GM21576 (cell line): ENCODE results near the gene PCDHA1.
"Not testable (repeated sequence)": the region's sequence is repeated elsewhere in the genome, so short reads cannot be mapped to it uniquely, and the experiment has no call there.

Experiments
- ATAC-seq: cut with Tn5 transposase; IDR thresholded peaks from one replicate; pipeline ENCODE4 v1.9.1; 2021; ENCODE audit warnings: mild to moderate bottlenecking, moderate library complexity; ENCODE audit not compliant: unreplicated experiment

Gene PCDHA1

DNA sequence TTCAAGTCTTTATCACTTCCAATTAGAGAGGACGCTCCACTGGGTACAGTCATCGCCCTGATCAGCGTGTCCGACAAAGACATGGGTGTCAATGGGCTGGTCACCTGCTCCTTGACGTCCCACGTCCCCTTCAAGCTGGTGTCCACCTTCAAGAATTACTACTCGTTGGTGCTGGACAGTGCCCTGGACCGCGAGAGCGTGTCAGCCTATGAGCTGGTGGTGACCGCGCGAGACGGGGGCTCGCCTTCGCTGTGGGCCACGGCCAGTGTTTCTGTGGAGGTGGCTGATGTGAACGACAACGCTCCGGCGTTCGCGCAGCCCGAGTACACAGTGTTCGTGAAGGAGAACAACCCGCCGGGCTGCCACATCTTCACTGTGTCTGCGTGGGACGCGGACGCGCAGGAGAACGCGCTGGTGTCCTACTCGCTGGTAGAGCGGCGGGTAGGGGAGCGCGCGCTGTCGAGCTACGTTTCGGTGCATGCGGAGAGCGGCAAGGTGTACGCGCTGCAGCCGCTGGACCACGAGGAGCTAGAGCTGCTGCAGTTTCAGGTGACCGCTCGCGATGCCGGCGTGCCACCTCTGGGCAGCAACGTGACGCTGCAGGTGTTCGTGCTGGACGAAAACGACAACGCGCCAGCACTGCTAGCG lies 22.4 kb downstream of the PCDHA1 start:
- not testable (repeated sequence) for ATAC-seq

DNA sequence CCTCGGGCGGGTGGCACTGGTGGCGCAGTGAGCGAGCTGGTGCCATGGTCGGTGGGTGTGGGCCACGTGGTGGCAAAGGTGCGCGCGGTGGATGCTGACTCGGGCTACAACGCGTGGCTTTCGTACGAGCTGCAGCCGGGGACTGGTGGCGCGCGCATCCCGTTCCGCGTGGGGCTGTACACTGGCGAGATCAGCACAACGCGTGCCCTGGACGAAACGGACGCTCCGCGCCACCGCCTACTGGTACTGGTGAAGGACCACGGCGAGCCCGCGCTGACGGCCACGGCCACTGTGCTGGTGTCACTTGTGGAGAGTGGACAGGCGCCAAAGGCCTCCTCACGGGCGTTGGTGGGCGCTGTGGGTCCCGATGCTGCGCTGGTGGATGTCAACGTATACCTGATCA lies 22.9 kb downstream of the PCDHA1 start:
- no peak for ATAC-seq

DNA sequence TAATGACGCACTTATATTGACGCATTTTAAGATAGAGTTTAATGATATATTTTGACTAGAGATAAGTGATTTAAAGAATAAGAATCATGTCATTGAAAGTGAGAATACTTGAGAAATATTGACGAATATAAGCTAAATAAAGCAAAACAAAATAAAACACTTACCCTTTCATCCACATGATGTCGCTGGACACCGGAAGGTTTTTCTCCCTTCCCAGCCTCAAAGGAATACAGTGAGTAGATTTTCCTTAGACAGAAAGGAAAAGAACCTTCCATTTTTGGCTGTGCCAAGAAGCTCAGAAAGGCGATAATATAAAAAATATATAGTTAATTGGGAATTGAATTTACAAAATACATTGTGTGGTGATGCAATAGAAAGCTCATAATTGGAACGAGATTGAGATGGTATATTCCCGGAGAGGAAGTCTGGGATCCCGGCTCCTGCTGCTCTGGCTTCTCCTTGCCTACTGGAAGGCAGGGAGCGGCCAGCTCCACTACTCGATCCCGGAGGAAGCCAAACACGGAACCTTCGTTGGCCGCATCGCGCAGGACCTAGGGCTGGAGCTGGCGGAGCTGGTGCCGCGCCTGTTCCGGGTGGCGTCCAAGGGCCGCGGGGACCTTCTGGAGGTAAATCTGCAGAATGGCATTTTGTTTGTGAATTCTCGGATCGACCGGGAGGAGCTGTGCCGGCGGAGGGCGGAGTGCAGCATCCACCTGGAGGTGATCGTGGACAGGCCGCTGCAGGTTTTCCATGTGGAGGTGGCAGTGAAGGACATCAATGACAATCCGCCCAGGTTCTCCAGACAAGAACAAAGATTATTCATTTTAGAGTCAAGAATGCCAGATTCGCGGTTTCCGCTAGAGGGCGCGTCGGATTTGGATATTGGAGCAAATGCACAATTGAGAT lies 35.7 kb downstream of the PCDHA1 start, which contains the start of gene PCDHA5:
PCDHA5 (plus strand) TSS at position 239 of the 906 bp plus-strand sequence.
- no peak for ATAC-seq

DNA sequence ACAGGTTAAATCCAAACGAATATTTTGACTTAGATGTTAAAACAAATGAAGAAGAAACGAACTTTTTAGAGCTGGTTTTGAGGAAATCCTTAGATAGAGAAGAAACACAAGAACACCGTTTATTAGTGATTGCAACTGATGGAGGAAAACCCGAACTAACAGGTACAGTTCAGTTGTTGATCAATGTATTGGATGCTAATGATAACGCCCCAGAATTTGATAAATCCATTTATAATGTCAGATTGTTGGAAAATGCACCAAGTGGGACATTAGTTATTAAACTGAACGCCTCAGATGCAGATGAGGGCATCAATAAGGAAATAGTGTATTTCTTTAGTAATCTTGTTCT lies 36.3 kb downstream of the PCDHA1 start:
- no peak for ATAC-seq

DNA sequence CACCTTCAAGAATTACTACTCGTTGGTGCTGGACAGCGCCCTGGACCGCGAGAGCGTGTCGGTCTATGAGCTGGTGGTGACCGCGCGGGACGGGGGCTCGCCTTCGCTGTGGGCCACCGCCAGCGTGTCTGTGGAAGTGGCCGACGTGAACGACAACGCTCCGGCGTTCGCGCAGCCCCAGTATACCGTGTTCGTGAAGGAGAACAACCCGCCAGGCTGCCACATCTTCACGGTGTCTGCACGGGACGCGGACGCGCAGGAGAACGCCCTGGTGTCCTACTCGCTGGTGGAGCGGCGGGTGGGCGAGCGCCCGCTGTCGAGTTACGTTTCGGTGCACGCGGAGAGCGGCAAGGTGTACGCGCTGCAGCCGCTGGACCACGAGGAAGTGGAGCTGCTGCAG lies 37.0 kb downstream of the PCDHA1 start:
- ATAC-seq, result not testable (repeated sequence)

DNA sequence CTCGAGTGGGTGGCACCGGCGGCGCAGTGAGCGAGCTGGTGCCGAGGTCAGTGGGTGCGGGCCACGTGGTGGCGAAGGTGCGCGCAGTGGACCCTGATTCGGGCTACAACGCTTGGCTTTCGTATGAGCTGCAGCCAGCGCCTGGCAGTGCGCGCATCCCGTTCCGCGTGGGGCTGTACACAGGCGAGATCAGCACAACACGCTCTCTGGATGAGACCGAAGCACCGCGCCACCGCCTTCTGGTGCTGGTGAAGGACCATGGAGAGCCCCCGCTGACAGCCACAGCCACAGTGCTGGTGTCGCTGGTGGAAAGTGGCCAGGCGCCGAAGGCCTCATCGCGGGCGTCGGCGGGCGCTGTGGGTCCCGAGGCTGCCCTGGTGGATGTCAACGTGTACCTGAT lies 37.5 kb downstream of the PCDHA1 start:
- ATAC-seq, result no peak

DNA sequence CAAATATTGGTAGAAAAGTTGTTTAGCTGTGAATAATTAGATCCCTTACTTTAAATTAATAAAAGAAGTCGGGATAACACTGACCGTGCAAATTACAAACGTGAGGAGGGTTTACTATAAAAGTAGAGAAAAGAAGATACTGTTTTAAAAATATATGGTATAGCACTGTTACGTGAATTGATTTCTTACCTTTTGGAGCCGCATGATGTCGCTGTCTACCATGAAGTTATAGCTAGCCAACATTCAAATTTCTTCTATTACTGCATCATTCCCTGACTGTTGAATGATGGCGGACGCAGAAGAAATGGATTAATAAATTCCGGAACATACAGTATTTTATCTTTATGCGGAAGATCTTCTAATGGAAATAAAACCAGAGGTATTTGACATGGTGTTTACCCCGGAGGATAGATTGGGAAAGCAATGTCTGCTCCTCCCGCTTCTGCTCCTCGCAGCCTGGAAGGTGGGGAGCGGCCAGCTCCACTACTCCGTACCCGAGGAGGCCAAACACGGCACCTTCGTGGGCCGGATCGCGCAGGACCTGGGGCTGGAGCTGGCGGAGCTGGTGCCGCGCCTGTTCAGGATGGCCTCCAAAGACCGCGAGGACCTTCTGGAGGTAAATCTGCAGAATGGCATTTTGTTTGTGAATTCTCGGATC lies 41.9 kb downstream of the PCDHA1 start, which contains the start of gene PCDHA6:
PCDHA6 (plus strand) TSS at position 257 of the 658 bp plus-strand sequence; CDS start at position 389, 132 bp downstream.
- ATAC-seq, result no peak

DNA sequence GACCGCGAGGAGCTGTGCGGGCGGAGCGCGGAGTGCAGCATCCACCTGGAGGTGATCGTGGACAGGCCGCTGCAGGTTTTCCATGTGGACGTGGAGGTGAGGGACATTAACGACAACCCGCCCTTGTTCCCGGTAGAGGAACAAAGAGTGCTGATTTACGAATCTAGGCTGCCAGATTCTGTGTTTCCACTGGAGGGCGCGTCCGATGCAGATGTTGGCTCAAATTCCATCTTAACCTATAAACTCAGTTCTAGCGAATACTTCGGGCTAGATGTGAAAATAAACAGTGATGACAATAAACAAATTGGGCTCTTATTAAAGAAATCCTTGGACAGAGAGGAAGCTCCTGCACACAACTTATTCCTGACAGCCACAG lies 42.4 kb downstream of the PCDHA1 start:
- no peak for ATAC-seq

DNA sequence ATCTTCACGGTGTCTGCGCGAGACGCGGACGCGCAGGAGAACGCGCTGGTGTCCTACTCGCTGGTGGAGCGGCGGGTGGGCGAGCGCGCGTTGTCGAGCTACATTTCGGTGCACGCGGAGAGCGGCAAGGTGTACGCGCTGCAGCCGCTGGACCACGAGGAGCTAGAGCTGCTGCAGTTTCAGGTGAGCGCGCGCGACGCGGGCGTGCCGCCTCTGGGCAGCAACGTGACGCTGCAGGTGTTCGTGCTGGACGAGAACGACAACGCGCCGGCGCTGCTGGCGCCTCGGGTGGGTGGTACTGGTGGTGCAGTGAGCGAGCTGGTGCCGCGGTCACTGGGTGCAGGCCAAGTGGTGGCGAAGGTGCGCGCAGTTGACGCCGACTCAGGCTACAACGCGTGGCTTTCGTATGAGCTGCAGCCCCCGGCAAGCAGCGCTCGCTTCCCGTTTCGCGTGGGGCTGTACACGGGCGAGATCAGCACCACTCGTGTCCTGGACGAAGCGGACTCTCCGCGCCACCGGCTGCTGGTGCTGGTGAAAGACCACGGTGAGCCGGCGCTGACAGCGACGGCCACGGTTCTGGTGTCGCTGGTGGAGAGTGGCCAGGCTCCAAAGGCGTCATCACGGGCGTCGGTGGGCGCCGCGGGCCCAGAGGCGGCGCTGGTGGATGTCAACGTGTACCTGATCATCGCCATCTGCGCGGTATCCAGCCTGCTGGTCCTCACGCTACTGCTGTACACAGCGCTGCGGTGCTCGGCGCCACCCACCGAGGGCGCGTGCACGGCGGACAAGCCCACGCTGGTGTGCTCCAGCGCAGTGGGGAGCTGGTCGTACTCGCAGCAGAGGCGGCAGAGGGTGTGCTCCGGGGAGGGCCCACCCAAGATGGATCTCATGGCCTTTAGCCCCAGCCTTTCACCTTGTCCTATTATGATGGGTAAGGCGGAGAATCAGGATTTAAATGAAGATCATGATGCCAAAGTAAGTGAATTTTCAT lies 43.9 kb downstream of the PCDHA1 start:
- not testable (repeated sequence) for ATAC-seq

DNA sequence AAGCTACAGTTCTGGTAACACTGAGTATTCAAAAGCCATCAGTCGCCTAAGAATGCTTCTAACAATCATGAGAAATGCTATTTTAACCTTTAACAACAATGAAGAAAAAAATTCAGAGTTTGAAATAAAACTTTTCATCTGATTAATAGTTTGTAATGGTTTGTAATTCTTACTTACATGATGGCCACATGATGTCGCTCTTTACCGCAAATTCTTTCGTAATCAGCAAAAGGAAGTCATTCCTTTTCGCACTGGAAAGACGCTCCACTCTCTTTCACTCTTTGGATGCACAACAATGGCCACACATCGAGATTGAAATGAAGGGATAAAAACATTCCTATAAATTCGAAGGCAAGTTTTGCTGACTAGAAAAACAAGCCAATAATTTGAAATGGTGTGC lies 48.1 kb downstream of the PCDHA1 start, which contains the start of gene PCDHA7:
PCDHA7 (plus strand) TSS at position 277 of the 400 bp plus-strand sequence; CDS start at position 392, 115 bp downstream.
- no peak for ATAC-seq

DNA sequence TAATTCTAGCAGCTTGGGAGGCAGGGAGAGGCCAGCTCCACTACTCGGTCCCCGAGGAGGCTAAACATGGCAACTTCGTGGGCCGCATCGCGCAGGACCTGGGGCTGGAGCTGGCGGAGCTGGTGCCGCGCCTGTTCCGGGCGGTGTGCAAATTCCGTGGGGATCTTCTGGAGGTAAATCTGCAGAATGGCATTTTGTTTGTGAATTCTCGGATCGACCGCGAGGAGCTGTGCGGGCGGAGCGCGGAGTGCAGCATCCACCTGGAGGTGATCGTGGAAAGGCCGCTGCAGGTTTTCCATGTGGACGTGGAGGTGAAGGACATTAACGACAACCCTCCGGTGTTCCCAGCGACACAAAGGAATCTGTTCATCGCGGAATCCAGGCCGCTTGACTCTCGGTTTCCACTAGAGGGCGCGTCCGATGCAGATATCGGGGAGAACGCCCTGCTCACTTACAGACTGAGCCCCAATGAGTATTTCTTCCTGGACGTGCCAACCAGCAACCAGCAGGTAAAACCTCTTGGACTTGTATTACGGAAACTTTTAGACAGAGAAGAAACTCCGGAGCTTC lies 48.6 kb downstream of the PCDHA1 start:
- ATAC-seq, result not testable (repeated sequence)

DNA sequence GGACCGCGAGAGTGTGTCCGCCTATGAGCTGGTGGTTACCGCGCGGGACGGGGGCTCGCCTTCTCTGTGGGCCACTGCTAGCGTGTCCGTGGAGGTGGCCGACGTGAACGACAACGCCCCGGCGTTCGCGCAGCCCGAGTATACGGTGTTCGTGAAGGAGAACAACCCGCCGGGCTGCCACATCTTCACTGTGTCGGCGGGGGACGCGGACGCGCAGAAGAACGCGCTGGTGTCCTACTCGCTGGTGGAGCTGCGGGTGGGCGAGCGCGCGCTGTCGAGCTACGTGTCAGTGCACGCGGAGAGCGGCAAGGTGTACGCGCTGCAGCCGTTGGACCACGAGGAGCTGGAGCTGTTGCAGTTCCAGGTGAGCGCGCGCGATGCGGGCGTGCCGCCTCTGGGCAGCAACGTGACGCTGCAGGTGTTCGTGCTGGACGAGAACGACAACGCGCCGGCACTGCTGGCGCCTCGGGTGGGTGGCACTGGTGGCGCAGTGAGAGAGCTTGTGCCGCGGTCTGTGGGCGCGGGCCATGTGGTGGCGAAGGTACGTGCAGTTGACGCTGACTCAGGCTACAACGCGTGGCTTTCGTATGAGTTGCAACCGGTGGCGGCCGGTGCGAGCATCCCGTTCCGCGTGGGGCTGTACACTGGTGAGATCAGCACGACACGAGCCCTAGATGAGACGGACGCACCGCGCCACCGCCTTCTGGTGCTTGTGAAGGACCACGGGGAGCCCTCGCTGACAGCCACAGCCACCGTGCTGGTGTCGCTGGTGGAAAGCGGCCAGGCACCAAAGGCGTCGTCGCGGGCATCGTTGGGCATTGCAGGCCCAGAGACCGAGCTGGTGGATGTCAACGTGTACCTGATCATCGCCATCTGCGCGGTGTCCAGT lies 49.9 kb downstream of the PCDHA1 start:
- no peak for ATAC-seq

DNA sequence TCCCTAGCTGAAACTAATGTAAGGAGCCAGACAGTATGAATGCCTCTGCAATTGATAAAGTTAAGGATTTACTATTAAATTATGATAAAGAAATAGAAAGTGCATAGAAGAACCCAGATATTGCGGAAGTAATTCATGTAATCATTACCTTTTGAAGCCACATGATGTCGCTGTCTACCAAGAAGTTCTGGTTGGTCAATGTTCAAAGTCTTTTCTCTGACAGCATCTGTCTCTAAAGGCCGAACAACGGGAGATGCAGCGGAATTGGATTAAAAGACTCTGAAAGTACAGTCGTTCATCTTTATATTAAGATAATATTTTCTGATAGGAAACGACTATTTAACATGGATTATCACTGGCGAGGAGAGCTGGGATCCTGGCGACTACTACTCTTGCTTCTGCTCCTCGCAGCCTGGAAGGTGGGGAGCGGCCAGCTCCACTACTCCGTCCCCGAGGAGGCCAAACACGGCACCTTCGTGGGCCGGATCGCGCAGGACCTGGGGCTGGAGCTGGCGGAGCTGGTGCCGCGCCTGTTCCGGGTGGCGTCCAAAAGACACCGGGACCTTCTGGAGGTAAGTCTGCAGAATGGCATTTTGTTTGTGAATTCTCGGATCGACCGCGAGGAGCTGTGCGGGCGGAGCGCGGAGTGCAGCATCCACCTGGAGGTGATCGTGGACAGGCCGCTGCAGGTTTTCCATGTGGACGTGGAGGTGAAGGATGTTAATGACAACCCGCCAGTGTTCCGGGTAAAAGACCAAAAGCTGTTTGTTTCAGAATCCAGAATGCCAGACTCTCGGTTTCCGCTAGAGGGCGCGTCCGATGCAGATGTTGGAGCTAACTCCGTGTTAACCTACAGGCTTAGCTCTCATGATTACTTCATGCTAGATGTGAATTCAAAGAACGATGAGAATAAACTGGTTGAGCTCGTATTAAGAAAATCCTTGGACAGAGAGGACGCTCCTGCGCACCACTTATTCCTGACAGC lies 55.3 kb downstream of the PCDHA1 start, which contains the start of gene PCDHA8:
PCDHA8 (plus strand) TSS at position 210 of the 985 bp plus-strand sequence; CDS start at position 345, 135 bp downstream.
- ATAC-seq, result no peak

DNA sequence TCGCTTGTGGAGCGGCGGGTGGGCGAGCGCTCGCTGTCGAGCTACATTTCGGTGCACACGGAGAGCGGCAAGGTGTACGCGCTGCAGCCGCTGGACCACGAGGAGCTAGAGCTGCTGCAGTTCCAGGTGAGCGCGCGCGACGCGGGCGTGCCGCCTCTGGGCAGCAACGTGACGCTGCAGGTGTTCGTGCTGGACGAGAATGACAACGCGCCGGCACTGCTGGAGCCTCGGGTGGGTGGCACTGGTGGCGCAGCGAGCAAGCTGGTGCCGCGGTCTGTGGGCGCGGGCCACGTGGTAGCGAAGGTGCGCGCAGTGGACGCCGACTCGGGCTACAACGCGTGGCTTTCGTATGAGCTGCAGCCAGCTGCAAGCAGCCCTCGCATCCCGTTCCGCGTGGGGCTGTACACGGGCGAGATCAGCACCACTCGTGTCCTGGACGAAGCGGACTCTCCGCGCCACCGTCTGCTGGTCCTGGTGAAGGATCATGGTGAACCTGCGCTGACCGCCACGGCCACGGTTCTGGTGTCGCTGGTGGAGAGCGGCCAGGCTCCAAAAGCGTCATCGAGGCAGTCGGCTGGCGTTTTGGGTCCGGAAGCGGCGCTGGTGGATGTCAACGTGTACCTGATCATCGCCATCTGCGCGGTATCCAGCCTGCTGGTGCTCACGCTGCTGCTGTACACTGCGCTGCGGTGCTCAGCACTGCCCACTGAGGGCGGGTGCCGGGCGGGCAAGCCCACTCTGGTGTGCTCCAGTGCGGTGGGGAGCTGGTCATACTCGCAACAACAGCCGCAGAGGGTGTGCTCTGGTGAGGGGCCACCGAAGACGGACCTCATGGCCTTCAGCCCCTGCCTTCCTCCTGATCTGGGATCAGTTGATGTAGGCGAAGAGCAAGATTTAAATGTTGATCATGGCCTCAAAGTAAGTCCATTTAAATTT lies 57.1 kb downstream of the PCDHA1 start:
- no peak for ATAC-seq

DNA sequence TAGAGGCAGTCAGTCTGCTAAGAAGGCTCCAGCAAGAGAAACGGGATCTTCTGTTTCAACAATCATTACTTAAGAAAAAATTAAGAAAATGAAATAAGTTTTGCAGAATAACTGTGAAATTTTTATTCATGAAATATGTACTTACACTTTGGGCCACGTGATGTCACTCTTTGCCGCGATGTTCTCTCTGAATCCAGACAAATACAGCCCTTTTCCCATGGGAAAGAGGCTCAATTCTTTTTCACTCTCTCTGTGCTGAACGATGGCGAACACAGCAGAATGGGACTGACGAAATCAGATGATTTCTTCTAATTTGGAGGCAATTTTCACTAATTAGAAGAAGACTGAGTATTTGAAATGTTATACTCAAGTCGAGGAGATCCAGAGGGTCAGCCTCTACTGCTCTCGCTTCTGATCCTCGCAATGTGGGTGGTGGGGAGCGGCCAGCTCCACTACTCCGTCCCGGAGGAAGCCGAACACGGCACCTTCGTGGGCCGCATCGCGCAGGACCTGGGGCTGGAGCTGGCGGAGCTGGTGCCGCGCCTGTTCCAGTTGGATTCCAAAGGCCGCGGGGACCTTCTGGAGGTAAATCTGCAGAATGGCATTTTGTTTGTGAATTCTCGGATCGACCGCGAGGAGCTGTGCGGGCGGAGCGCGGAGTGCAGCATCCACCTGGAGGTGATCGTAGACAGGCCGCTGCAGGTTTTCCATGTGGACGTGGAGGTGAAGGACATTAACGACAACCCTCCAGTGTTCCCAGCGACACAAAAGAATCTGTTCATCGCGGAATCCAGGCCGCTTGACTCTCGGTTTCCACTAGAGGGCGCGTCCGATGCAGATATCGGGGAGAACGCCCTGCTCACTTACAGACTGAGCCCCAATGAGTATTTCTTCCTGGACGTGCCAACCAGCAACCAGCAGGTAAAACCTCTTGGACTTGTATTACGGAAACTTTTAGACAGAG lies 62.5 kb downstream of the PCDHA1 start, which contains the start of gene PCDHA9:
PCDHA9 (plus strand) TSS at position 244 of the 964 bp plus-strand sequence; CDS start at position 358, 114 bp downstream.
- ATAC-seq, result not testable (repeated sequence)
